H9 (cell line): ENCODE measurements around the gene CR1L. TPM values are rescaled to one million over a fixed set of nuclear protein-coding genes. Genes with fewer than 3 reads are reported as not detected.

Source experiments
- DNase-seq: peaks from one replicate; pipeline ENCODE4 v3.0.0-alpha.2; 2017
- H2AFZ ChIP-seq: one replicate; pipeline ENCODE4 v1.6.1; 2013; ENCODE audit warnings: mild to moderate bottlenecking, low read length, control low read depth, moderate library complexity
- H2AK5ac ChIP-seq: 2 replicates; pipeline ENCODE4 v1.6.1; 2013; ENCODE audit warnings: low read length, control low read depth, mixed read lengths; ENCODE audit not compliant: insufficient read length
- H2BK120ac ChIP-seq: one replicate; pipeline ENCODE4 v1.6.1; 2013; ENCODE audit warnings: low read depth, mild to moderate bottlenecking, low read length, control low read depth, inconsistent platforms; ENCODE audit not compliant: poor library complexity, severe bottlenecking
- H2BK12ac ChIP-seq: 2 replicates; pipeline ENCODE4 v1.6.1; 2013; ENCODE audit warnings: low read length, control low read depth, mixed read lengths, low read depth; ENCODE audit not compliant: insufficient read length
- H2BK15ac ChIP-seq: 2 replicates; pipeline ENCODE4 v1.6.1; 2013; ENCODE audit warnings: low read depth, low read length, control low read depth
- H2BK20ac ChIP-seq: one replicate; pipeline ENCODE4 v1.6.1; 2013; ENCODE audit warnings: low read depth, mild to moderate bottlenecking, low read length, control low read depth, inconsistent platforms; ENCODE audit not compliant: poor library complexity, severe bottlenecking
- H2BK5ac ChIP-seq: 2 replicates; pipeline ENCODE4 v1.6.1; 2013; ENCODE audit warnings: low read length, control low read depth, mixed read lengths; ENCODE audit not compliant: insufficient read length
- H3K14ac ChIP-seq: 2 replicates; pipeline ENCODE4 v1.6.1; 2013; ENCODE audit warnings: low read length, control low read depth; ENCODE audit not compliant: insufficient read depth
- H3K18ac ChIP-seq: 2 replicates; pipeline ENCODE4 v1.6.1; 2013; ENCODE audit warnings: low read depth, mild to moderate bottlenecking, mixed read lengths, low read length, control low read depth; ENCODE audit not compliant: insufficient read length
- H3K23ac ChIP-seq: 2 replicates; pipeline ENCODE4 v1.6.1; 2013; ENCODE audit warnings: low read length, control low read depth, mixed read lengths, low read depth; ENCODE audit not compliant: insufficient read length
- H3K23me2 ChIP-seq: 2 replicates; pipeline ENCODE4 v1.6.1; 2013; ENCODE audit warnings: low read depth, mild to moderate bottlenecking, mixed read lengths, low read length, control low read depth; ENCODE audit not compliant: insufficient read length, poor library complexity, severe bottlenecking
- H3K27ac ChIP-seq: 2 replicates; pipeline ENCODE4 v1.5.1; 2013; ENCODE audit warnings: low read length, control low read depth, mixed read lengths, low read depth; ENCODE audit not compliant: insufficient read length
- H3K27me3 ChIP-seq: 2 replicates; pipeline ENCODE4 v1.6.1; 2013; ENCODE audit warnings: low read length, control low read depth, inconsistent platforms; ENCODE audit not compliant: insufficient read depth
- H3K4ac ChIP-seq: 2 replicates; pipeline ENCODE4 v1.6.1; 2013; ENCODE audit warnings: low read depth, mild to moderate bottlenecking, control low read depth, inconsistent platforms, low read length, moderate library complexity
- H3K4me1 ChIP-seq: 2 replicates; pipeline ENCODE4 v1.6.1; 2013; ENCODE audit warnings: low read length, control low read depth, inconsistent platforms; ENCODE audit not compliant: insufficient read depth
- H3K4me2 ChIP-seq: 2 replicates; pipeline ENCODE4 v1.6.1; 2013; ENCODE audit warnings: low read length, control low read depth, mixed read lengths; ENCODE audit not compliant: insufficient read length, insufficient read depth
- H3K56ac ChIP-seq: 2 replicates; pipeline ENCODE4 v1.6.1; 2013; ENCODE audit warnings: low read depth, mild to moderate bottlenecking, mixed read lengths, low read length, control low read depth; ENCODE audit not compliant: insufficient read length
- H3K79me1 ChIP-seq: 2 replicates; pipeline ENCODE4 v1.6.1; 2013; ENCODE audit warnings: low read depth, mild to moderate bottlenecking, moderate library complexity, low read length, control low read depth, inconsistent platforms; ENCODE audit not compliant: insufficient read depth, poor library complexity, severe bottlenecking
- H3K79me2 ChIP-seq: 2 replicates; pipeline ENCODE4 v1.6.1; 2013; ENCODE audit warnings: low read length, control low read depth, inconsistent platforms; ENCODE audit not compliant: insufficient read depth
- H3K9ac ChIP-seq: 2 replicates; pipeline ENCODE4 v1.6.1; 2013; ENCODE audit warnings: low read length, control low read depth, mixed read lengths; ENCODE audit not compliant: insufficient read length; ENCODE audit errors: extremely low read depth
- H3K9me3 ChIP-seq: one replicate; pipeline ENCODE4 v1.6.1; 2013; ENCODE audit warnings: low read depth, low read length, inconsistent platforms; ENCODE audit not compliant: control insufficient read depth
- H3T11ph ChIP-seq: one replicate; pipeline ENCODE4 v1.6.1; 2013; ENCODE audit warnings: mild to moderate bottlenecking, low read length, control low read depth, inconsistent platforms
- H4K20me1 ChIP-seq: one replicate; pipeline ENCODE4 v1.6.1; 2013; ENCODE audit not compliant: control insufficient read depth, insufficient read length, insufficient read depth
- H4K5ac ChIP-seq: 2 replicates; pipeline ENCODE4 v1.6.1; 2013; ENCODE audit warnings: low read depth, mild to moderate bottlenecking, mixed read lengths, low read length, control low read depth; ENCODE audit not compliant: insufficient read length
- H4K8ac ChIP-seq: replicated peaks from 2 replicates; pipeline ENCODE4 v1.6.1; 2013; ENCODE audit warnings: low read length, control low read depth, mixed read lengths, low read depth; ENCODE audit not compliant: insufficient read length
- H4K91ac ChIP-seq: 2 replicates; pipeline ENCODE4 v1.6.1; 2013; ENCODE audit warnings: low read depth, mild to moderate bottlenecking, moderate library complexity, mixed read lengths, low read length, control low read depth; ENCODE audit not compliant: insufficient read length
- H3K27ac Mint-ChIP-seq, 3 experiments: 2 replicates in 2 of 3; 3 replicates in 1 of 3; pipeline ENCODE4 v1.8.0; 2020 to 2021; ENCODE audit warnings: mixed read lengths in 3 of 3, mild to moderate bottlenecking in 1 of 3, moderate library complexity in 1 of 3
- H3K27me3 Mint-ChIP-seq: 2 replicates; pipeline ENCODE4 v1.8.0; 2021; ENCODE audit warnings: low read depth, mild to moderate bottlenecking, moderate library complexity, mixed read lengths
- H3K36me3 Mint-ChIP-seq, 3 experiments: 2 replicates in 2 of 3; 3 replicates in 1 of 3; pipeline ENCODE4 v1.8.0; 2020 to 2021; ENCODE audit warnings: low read depth in 3 of 3, mixed read lengths in 3 of 3; ENCODE audit not compliant: insufficient read depth in 1 of 3
- H3K4me1 Mint-ChIP-seq, 2 experiments: 2 replicates each; pipeline ENCODE4 v1.8.0; 2020; ENCODE audit warnings: mixed read lengths in 2 of 2
- H3K4me3 Mint-ChIP-seq, 2 experiments: 2 replicates in 1 of 2; 3 replicates in 1 of 2; pipeline ENCODE4 v1.8.0; 2020 to 2021; ENCODE audit warnings: mild to moderate bottlenecking in 2 of 2, mixed read lengths in 2 of 2, moderate library complexity in 1 of 2
- H3K9me3 Mint-ChIP-seq, 2 experiments: 2 replicates in 1 of 2; 3 replicates in 1 of 2; pipeline ENCODE4 v1.8.0; 2020; ENCODE audit warnings: mild to moderate bottlenecking in 2 of 2, mixed read lengths in 2 of 2, moderate library complexity in 1 of 2
- WGBS: extraction: QIAGEN DNeasy Blood & Tissue Kit; methylation state at CpG from one replicate; pipeline ENCODE4 v1.1.7; 2013; ENCODE audit warnings: missing lambda C conversion rate, low lambda C conversion rate, mixed read lengths; ENCODE audit not compliant: insufficient read length; ENCODE audit errors: extremely low coverage; 5-methylcytosine and 5-hydroxymethylcytosine counted together
- total RNA-seq: library from RNA; stranded (reverse); gene quantifications from 2 replicates; pipeline ENCODE4 v1.2.1, GENCODE V29; 2021
- TF ChIP-seq, protein P1 (sequence below): fragments of 200-600 bp; sonication (generic); conservative IDR thresholded peaks from 3 replicates; pipeline ENCODE4 v1.8.0; 2021; ENCODE audit warnings: antibody characterized with exemption, mild to moderate bottlenecking

CR1L gene
- total RNA-seq, 1 experiment from 2014 or later, result 0.37 TPM

DNA sequence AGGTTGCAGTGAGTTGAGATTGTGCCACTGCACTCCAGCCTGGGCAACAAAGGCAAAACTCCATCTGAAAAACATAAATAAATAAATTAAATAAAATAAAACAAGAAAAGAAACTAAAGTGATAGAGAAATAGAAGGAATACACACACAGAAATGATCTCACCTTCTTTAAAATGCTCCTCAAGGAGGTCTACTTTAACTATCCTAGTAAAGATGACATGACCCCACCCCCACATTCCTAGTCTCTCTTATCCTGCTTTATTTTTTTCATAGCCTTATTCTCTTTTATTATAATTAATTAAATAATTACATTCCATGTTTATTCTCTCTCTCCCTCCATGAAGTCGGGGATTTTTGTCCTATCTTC, 18.0 kb upstream of the CR1L start:
- no peaks in the 10 kb centered on the region for H3K79me1 ChIP-seq
- no peak overlapping the region for H3K56ac ChIP-seq
- H3K18ac ChIP-seq, result no peak overlapping the region
- TF ChIP-seq, protein P1, sequence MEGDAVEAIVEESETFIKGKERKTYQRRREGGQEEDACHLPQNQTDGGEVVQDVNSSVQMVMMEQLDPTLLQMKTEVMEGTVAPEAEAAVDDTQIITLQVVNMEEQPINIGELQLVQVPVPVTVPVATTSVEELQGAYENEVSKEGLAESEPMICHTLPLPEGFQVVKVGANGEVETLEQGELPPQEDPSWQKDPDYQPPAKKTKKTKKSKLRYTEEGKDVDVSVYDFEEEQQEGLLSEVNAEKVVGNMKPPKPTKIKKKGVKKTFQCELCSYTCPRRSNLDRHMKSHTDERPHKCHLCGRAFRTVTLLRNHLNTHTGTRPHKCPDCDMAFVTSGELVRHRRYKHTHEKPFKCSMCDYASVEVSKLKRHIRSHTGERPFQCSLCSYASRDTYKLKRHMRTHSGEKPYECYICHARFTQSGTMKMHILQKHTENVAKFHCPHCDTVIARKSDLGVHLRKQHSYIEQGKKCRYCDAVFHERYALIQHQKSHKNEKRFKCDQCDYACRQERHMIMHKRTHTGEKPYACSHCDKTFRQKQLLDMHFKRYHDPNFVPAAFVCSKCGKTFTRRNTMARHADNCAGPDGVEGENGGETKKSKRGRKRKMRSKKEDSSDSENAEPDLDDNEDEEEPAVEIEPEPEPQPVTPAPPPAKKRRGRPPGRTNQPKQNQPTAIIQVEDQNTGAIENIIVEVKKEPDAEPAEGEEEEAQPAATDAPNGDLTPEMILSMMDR, result no peak
- Mint-ChIP-seq H3K27ac (no peak overlapping the region), H3K9me3 (peaks cover 7 to 9% of the 10 kb centered on the region in 2 experiments; a peak in 3 of 5 replicates), H3K27me3 (no peaks in the 10 kb centered on the region), H3K4me1 (peaks cover 18 to 23% of the 10 kb centered on the region in 2 experiments), H3K36me3 (peaks cover 1 to 17% (median 9%) of the 10 kb centered on the region in 3 experiments; a peak in 6 of 7 replicates), H3K4me3 (no peak overlapping the region)
- H2BK15ac ChIP-seq, result no peak overlapping the region
- H2BK120ac ChIP-seq, result no peak overlapping the region
- H3K27me3 ChIP-seq, result no peaks in the 10 kb centered on the region
- no peaks in the 10 kb centered on the region for H4K20me1 ChIP-seq
- H3K27ac ChIP-seq, result no peak overlapping the region
- no CpG with 5 or more reads among the region's 1 CpG for WGBS
- no peak overlapping the region for H2AK5ac ChIP-seq
- H3K79me2 ChIP-seq, result no peaks in the 10 kb centered on the region
- peaks cover 4% of the 10 kb centered on the region; the same call in 1 of the 2 replicates for H3K4me1 ChIP-seq
- H3K4ac ChIP-seq, result no peak overlapping the region
- H3K23me2 ChIP-seq, result no peaks in the 10 kb centered on the region
- H4K8ac ChIP-seq, result no peak overlapping the region
- no peak overlapping the region for H3T11ph ChIP-seq
- H3K9me3 ChIP-seq, result peaks cover 10% of the 10 kb centered on the region
- H2BK5ac ChIP-seq, result no peak overlapping the region
- no peak overlapping the region for H2BK12ac ChIP-seq
- no peak overlapping the region for H3K23ac ChIP-seq
- no peak overlapping the region for H3K14ac ChIP-seq
- H2AFZ ChIP-seq, result no peak overlapping the region
- H3K4me2 ChIP-seq, result no peak overlapping the region
- no peak overlapping the region for H4K91ac ChIP-seq
- H2BK20ac ChIP-seq, result no peak overlapping the region
- DNase-seq, result no peak
- H4K5ac ChIP-seq, result no peak overlapping the region
- H3K9ac ChIP-seq, result no peak overlapping the region
